A673 (cell line): ENCODE measurements around the gene RXRA. TPM values are rescaled to one million over a fixed set of nuclear protein-coding genes. Genes with fewer than 3 reads are reported as not detected.

Experiments used
- BruUV-seq: library from RNA; stranded (reverse); fragments of 400-500 nt; replicated peaks from 2 replicates; lab custom pipeline; 2021; lab: Mats Ljungman, UMichigan
- CTCF ChIA-PET: fragments of 300-600 bp; sonication (Branson Sonifier 250); formaldehyde crosslinking; loops from one replicate; lab custom pipeline; 2022; ENCODE audit warnings: antibody characterized with exemption; lab: Charles Lee
- POLR2A ChIA-PET: fragments of 300-600 bp; sonication (Branson Sonifier 250); formaldehyde crosslinking; loops from one replicate; lab custom pipeline; 2022; ENCODE audit warnings: antibody characterized with exemption; ENCODE audit not compliant: low non-redundant PET; lab: Charles Lee
- DNase-seq: peaks from one replicate; pipeline ENCODE4 v3.0.0-alpha.2; 2015; ENCODE audit warnings: low spot score
- H3K27ac ChIP-seq: fragments of 200-600 bp; sonication (generic); 2 replicates; pipeline ENCODE4 v1.5.1; 2016; ENCODE audit warnings: mixed run types, low read depth, mild to moderate bottlenecking, mixed read lengths, antibody characterized with exemption, low read length; ENCODE audit not compliant: poor library complexity, severe bottlenecking
- H3K27me3 ChIP-seq: fragments of 200-600 bp; sonication (generic); replicated peaks from 2 replicates; pipeline ENCODE4 v1.6.1; 2017; ENCODE audit warnings: mixed run types, low read depth, mild to moderate bottlenecking, mixed read lengths, antibody characterized with exemption, low read length; ENCODE audit not compliant: insufficient read depth, poor library complexity
- H3K36me3 ChIP-seq: fragments of 200-600 bp; sonication (generic); 2 replicates; pipeline ENCODE4 v1.6.1; 2016; ENCODE audit warnings: mixed run types, mild to moderate bottlenecking, mixed read lengths, antibody characterized with exemption, low read length; ENCODE audit not compliant: insufficient read depth, poor library complexity, severe bottlenecking
- H3K4me1 ChIP-seq: fragments of 200-600 bp; sonication (generic); 2 replicates; pipeline ENCODE4 v1.6.1; 2017; ENCODE audit warnings: mixed run types, mild to moderate bottlenecking, mixed read lengths, antibody characterized with exemption, low read length; ENCODE audit not compliant: insufficient read depth, poor library complexity, severe bottlenecking
- H3K4me3 ChIP-seq: fragments of 200-600 bp; sonication (generic); 2 replicates; pipeline ENCODE4 v1.5.1; 2016; ENCODE audit warnings: low read depth, mixed run types, mild to moderate bottlenecking, mixed read lengths, low read length; ENCODE audit not compliant: poor library complexity, severe bottlenecking
- H3K9me3 ChIP-seq: fragments of 200-600 bp; sonication (generic); 2 replicates; pipeline ENCODE4 v1.6.1; 2016; ENCODE audit warnings: mixed run types, low read depth, mild to moderate bottlenecking, mixed read lengths, antibody characterized with exemption, low read length; ENCODE audit not compliant: poor library complexity, severe bottlenecking
- CTCF ChIP-seq: fragments of 300-800, 200-600 bp; sonication (generic); conservative IDR thresholded peaks from 2 replicates; pipeline ENCODE4 v1.5.1; 2017; ENCODE audit warnings: low read depth, mild to moderate bottlenecking, antibody characterized with exemption, low read length, moderate library complexity, mixed read lengths
- EZH2 ChIP-seq: fragments of 200-600 bp; sonication (generic); IDR thresholded peaks from 2 replicates; pipeline ENCODE4 v1.6.1; 2017; ENCODE audit warnings: borderline replicate concordance, low read depth, mild to moderate bottlenecking, mixed read lengths, antibody characterized with exemption, low read length; ENCODE audit not compliant: poor library complexity, severe bottlenecking
- intact Hi-C: fragments of 100-400 bp; cut with micrococcal nuclease; formaldehyde crosslinking; loops from one replicate; pipeline ENCODE4 v1.10.0; 2022; ENCODE audit not compliant: unreplicated experiment
- total RNA-seq: library from RNA; stranded (reverse); gene quantifications from 2 replicates; pipeline ENCODE4 v1.2.3, GENCODE V29; 2021

RXRA gene
- total RNA-seq, 1 experiment from 2014 or later: 54.1 TPM

- Histone ChIP-seq H3K27ac (peak overlapping the region; percentile 69), H3K27me3 (no peaks in the 10 kb centered on the region), H3K9me3 (no peaks in the 10 kb centered on the region), H3K36me3 (no peaks in the 10 kb centered on the region), H3K4me1 (peaks cover 11% of the 10 kb centered on the region), H3K4me3 (no peak overlapping the region)
- no peak for DNase-seq
- CTCF ChIA-PET: no interaction called here
- BruUV-seq: no TSS peak
- TF ChIP-seq CTCF (no peak), EZH2 (no peak)
- POLR2A ChIA-PET: no interaction called here
- intact Hi-C loops: no loop called here
Measured at GRCh38 chr9:134476272-134476941, 150.2 kb downstream of the RXRA start.

GRCh38 chr9:134476942-134477335 is 150.7 kb downstream of the RXRA start:
- BruUV-seq: no TSS peak
- no peaks in the 10 kb centered on the region for H3K9me3 ChIP-seq

GRCh38 chr9:134477342-134477925 is 151.2 kb downstream of the RXRA start:
- ChIA-PET POLR2A (no interaction called here), CTCF (no interaction called here)
- Histone ChIP-seq H3K27ac (no peak overlapping the region), H3K4me1 (peaks cover 11% of the 10 kb centered on the region), H3K4me3 (no peak overlapping the region), H3K36me3 (no peaks in the 10 kb centered on the region), H3K27me3 (no peaks in the 10 kb centered on the region), H3K9me3 (no peaks in the 10 kb centered on the region)
- intact Hi-C loops: no loop called here
- no peak for TF ChIP-seq EZH2
- TF ChIP-seq CTCF: no peak
- no peak for DNase-seq
- BruUV-seq: no TSS peak

More at GRCh38 chr9:134476942-134477335, 150.7 kb downstream of the RXRA start:
- POLR2A ChIA-PET: no interaction called here
- CTCF ChIA-PET: no interaction called here
- H3K4me1 ChIP-seq: peaks cover 11% of the 10 kb centered on the region
- TF ChIP-seq EZH2: no peak
- no peak for TF ChIP-seq CTCF
- intact Hi-C loops: no loop called here
- peak overlapping the region; percentile 69 for H3K27ac ChIP-seq
- no peaks in the 10 kb centered on the region for H3K36me3 ChIP-seq
- H3K4me3 ChIP-seq: no peak overlapping the region
- H3K27me3 ChIP-seq: no peaks in the 10 kb centered on the region
- DNase-seq: no peak
